Left kidney (tissue), 2 donors: ENCODE results near the gene RIPPLY3. TPM values are rescaled to one million over a fixed set of nuclear protein-coding genes. Genes with fewer than 3 reads are reported as not detected.
A peak's percentile ranks its signal among the peaks of the same experiment; 100 is the strongest.
"Not testable (repeated sequence)": the region's sequence is repeated elsewhere in the genome, so short reads cannot be mapped to it uniquely, and the experiment has no call there.

Experiments used
- DNase-seq: peaks from one replicate; pipeline ENCODE4 v3.0.0-alpha.2; 2013
- polyA plus RNA-seq: library from polyadenylated mRNA; unstranded; fragments of 120-200 nt; gene quantifications from one replicate; pipeline ENCODE4 v1.2.1, GENCODE V29; 2013; ENCODE audit not compliant: insufficient read length

The RIPPLY3 gene
- polyA plus RNA-seq, 1 donor, result 3.1 TPM

DNA sequence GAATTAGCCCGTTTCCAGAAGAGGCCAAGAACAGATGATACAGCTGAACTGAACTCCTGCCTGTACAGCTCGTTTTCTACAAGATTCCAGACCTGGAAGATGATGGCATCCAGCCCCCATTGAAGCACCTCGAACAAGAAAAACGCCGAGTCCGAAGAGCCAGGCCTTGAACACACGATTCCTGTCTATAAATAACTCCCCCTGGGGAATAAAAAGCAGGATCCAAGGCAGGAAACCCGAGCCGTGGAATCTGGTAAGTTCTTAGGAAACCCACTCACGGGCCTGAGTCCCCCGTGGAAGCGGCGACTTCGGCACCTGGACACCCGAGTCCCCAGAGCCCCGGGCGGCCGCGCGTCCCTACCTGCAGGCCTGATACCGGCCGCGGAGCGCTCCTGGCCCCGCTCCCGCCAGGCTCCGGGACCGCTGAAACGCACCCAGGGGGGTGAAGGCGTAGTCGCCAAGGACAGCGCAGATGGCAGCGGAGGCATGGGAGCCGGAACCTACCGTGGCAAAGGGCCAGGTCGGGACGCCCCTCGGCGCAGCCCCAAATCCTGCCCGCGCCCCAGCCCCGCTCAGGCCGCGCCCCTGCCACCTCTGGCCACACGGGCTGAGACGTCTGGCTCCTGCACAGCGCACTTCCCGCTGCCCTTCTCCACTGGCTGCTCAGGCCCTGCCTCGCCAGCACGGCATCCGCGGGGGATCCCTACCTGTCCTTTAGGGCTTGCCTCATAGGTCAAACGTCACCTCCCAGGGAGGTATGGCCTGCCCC lies 26.0 kb upstream of the RIPPLY3 start:
- no peak for DNase-seq

- DNase-seq, result no peak
These were observed 25.5 kb upstream of the RIPPLY3 start for GRCh38 chr21:36981049-36981391.

DNA sequence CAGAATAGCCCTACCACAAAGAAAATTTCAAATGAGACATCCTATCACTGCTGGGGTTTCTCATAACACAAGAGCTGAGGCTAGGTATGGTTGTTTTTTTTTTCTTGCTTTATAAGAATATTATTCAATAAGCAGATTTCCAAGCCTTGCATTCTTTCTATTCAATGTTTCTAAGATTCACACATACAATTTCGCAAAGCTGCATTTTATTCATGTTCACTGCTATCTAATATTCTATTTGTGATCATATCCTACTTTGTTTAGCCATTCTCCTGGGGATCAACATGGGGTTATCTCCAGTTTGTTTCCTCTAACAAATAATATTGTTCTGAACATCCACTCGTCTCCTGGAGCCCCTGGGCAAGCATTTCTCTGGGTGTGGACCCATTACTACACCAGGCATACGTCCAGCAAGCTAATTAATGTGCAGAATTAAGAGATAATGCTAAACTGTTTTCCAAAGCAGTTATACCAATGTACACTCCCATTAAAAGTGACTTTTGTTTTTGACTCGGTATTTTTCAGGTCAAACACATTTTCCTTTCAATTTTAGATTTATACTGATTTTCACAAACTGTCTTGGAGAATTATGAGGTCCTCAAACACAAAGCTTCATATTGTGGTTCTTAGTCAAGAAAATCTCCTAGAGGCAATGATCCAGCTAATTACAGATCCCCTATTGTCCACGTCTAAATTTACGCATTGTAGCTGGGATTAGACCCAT lies 24.4 kb upstream of the RIPPLY3 start:
- no peak for DNase-seq

DNA sequence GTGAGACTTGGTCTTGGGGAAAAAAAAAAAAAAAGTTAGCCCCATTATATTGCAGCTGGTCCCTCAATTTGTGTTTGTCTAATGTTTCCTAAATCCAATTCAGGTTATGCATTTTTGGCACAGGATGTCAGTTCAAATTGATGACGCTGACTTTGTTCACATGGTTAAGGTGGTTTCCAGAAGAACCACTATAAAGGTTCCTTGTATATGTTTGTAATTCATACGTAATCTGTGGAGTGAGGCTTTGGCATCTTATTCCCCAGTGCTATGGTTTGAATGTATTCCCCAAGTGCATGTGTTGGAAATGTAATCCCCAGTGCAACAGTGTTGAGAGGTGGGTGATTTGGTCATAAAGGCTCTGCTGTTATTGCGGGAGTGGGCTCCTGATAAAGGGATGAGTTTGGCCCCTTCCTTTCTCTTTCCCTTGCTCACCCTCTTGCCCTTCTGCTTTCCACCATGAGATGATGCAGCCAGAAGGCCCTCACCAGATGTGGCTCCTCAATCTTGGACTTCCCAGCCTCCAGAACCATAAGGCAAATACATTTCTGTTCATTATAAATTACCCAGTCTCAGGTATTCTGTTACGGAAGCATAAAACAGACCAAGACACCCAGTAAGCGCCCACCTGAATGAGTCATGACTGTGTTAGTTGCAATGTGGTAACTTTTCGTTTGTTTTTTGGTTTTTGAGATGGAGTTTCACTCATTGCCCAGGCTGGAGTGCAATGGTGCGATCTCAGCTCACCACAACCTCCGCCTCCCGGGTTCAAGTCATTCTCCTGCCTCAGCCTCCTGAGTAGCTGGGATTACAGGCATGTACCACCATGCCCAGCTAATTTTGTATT lies 20.5 kb upstream of the RIPPLY3 start:
- no peak for DNase-seq

DNA sequence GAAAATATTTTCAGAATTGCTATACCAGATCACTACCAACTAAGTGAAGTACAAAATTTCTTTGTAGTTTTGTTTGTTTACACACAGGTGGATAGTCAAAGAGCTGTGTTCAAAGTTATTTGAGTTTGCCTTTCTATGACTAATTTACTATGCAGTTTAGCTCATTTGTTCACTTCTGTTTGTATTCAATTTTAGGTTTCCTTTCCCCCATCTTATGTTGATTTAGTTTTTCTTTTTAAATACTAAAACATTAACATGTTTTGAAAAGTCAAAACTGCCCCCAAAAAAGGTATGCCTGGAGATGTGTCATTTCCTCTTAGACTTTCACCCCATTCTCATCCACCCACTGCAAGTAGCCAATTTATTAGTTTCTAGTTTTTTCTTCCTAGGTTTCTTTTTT lies 18.7 kb upstream of the RIPPLY3 start:
- no peak for DNase-seq

DNA sequence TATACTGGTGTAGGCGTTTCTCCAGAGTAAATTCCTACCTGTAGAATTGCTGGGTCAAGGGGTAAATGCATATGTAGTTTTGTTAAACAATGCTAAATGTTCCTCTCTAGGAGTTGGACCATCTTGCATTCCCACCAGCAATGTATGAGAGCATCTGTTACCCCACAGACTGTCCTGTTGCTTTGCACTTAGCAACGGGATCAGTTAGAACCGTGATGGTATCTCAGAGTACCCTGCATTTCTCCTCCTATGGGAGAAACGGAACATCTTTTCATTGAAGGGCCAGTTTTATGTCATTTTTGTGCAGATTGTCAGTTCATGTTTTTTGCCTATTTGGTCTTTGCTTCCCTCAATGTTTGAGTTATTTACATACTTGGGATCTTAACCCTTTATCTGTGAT lies 18.0 kb upstream of the RIPPLY3 start:
- DNase-seq, result no peak

GRCh38 chr21:36989199-36989698 lies 17.3 kb upstream of the RIPPLY3 start:
- not testable (repeated sequence) for DNase-seq

- DNase-seq, result peak; percentile 88
These were observed 16.6 kb upstream of the RIPPLY3 start for GRCh38 chr21:36989699-36990507.

DNA sequence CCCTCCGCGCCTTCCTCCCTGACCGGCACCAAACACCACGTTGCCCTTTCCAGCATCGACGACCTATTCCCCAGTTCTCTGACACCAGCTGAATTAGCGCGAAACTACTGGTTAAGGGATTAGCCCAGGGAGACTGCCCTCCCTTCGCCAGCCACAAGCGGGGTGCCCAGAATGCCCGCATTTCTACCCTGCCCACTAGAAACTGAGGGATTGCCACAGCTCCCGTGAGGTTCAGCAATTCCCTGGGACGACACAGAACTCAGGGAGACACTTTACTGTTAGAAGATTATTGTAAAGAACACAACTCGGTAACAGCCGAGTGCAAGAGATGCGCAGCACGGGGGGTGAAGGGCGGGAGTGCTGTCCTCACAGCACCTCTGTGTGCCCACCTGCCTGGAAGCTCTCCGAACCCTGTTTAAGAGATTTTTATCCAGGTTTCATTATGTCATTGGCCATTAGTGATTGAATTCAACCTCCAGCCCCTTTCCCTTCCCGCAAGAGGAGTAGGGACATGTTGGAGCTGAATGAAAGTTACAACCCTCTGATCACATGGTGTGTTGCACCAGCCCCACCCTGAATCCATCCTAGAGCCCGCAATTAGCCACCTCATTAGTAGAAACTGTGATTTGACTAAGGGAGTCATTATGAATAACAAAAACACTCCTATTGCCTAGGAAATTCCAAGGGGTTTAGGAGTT lies 15.8 kb upstream of the RIPPLY3 start:
- DNase-seq, result no peak

GRCh38 chr21:36992671-36993070 lies 13.8 kb upstream of the RIPPLY3 start:
- no peak for DNase-seq

GRCh38 chr21:36994501-36995158 lies 11.9 kb upstream of the RIPPLY3 start:
- peak; percentile 18 for DNase-seq

GRCh38 chr21:36995285-36995684 lies 11.2 kb upstream of the RIPPLY3 start:
- DNase-seq, result not testable (repeated sequence)

DNA sequence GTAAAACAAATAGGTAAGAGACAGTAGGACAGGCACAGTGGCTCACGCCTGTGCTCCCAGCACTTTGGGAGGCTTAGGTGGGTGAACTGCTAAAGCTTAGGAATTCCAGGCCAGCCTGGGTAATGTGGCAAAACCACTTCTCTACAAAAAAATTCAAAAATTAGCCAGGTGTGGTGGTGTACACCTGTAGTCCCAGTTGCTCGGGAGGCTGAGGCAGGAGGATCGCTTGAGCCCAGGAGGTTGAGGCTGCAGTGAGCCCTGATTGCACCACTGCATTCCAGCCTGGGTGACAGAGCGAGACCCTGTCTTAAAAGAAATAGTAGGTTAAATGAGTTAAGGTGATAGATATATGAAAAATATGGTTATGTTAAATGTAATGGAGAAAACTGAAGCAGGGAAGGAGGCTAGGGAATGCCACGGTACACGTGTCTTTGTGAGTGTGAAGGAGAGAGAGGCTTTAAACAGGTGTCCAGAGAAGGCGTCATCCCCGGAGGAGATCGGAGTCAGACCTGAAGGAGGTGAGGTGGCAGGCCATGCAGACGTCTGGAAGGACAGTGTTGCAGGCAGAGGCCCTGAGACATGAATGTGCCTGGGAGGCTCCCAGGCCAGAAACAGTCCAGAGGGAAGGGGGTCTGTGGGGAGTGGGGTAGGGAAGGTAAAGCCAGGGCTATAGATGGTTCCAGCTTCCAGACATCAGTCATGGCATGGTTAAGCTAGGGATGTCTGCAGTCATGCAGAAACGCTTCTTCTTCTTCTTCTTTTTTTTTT lies 7.2 kb upstream of the RIPPLY3 start:
- no peak for DNase-seq

DNA sequence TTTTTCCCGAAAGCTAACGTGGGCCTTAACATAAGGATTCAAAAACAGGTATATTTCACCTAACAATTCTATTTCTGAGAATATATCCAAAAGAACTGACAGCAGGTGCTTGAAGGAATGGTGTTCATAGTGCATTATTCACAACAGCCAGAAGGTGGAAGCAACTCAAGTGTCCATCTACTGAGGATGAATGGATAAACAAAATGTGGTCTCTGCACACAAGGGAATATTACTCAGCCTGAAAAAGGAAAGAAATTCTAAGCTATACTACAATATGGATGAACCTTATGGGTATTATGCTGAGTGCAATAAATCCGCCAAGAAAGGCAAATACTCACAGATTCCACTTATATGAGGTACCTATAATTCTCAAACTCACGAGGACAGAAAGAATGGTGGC lies 6.1 kb upstream of the RIPPLY3 start:
- no peak for DNase-seq

GRCh38 chr21:37001441-37001840 lies 5.1 kb upstream of the RIPPLY3 start:
- DNase-seq, result peak; percentile 26

DNA sequence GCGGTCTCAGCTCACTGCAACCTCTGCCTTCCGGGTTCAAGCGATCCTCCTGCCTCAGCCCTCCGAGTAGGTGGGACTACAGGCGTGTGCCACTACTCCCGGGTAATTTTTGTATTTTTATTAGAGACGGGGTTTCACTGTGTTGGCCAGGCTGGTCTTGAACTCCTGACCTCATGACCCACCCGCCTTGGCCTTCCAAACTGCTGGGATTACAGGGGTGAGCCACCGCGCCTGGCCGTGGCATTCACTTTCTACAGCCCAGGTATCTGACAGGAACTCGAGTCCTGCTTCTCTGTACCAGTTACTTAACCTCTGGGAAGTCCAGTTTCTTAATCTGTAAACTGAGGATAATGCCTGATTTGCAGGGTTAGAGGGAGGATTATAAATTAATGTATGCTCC lies 3.7 kb upstream of the RIPPLY3 start:
- DNase-seq, result not testable (repeated sequence)

DNA sequence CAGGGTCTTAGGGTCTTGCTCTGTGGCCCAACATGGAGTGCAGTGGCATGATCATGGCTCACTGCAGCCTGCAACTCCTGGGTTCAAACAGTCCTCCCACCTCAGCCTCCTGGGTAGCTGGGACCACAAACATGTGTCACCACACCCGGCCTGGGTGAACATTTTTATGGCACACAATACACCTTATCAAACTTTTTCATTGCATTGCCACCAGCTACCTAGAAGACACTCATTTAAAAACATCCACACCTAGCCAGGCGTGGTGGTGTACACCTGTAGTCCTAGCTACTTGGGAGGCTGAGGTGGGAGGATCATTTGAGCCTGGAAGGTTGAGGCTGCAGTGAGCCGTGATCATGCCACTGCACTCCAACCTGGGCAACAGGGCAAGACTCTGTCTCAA lies 2.6 kb upstream of the RIPPLY3 start:
- not testable (repeated sequence) for DNase-seq

- DNase-seq, result no peak
These were observed 685 bp upstream of the RIPPLY3 start for GRCh38 chr21:37005548-37006485.

DNA sequence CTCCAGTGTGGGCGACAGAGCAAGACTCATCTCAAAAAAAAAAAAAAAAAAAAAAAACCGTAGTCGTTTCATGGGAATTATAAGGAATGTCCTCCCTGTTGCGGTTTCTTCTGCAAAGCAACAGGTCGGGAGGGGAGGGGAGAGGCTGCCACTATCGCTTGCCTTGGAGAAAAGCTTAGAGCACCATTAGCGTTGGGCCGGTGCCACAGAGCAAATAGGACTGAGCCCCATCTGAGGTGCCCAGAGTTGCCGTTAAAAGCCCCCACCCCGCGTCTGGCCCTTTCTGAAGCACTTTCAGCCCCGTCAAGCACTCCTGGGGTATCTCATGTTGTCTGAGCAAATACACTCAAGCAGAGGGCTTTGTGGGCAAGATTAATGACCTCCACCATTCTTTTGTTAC lies 2.2 kb downstream of the RIPPLY3 start:
- DNase-seq, result no peak
